CD14-positive monocyte (primary cell): ENCODE measurements around the gene NOTCH4. TPM values are rescaled to one million over a fixed set of nuclear protein-coding genes. Genes with fewer than 3 reads are reported as not detected.
"Not testable (repeated sequence)": the region's sequence is repeated elsewhere in the genome, so short reads cannot be mapped to it uniquely, and the experiment has no call there.

Experiments used
- DNase-seq, 3 donors: peaks; one replicate each; pipeline ENCODE4 v3.0.0-alpha.2; 2011 to 2022
- H2AFZ ChIP-seq: 2 replicates; pipeline ENCODE4 v1.6.0; 2012; ENCODE audit warnings: mild to moderate bottlenecking, low read depth, low read length, inconsistent platforms; ENCODE audit not compliant: insufficient read depth, poor library complexity, severe bottlenecking
- H3K27ac ChIP-seq, 2 donors: 1 replicate in 1 of 2; 2 replicates in 1 of 2; pipeline ENCODE4 v1.5.1; 2012 to 2013; ENCODE audit warnings: low read length in 2 of 2, control low read depth in 1 of 2, inconsistent platforms in 1 of 2, low read depth in 1 of 2, mild to moderate bottlenecking in 1 of 2
- H3K27me3 ChIP-seq, 2 donors: one replicate each; pipeline versions ENCODE4 v1.6.0 to v1.6.1; 2011 to 2013; ENCODE audit warnings: low read length in 2 of 2; ENCODE audit not compliant: control insufficient read depth in 2 of 2, insufficient read depth in 2 of 2
- H3K36me3 ChIP-seq, 2 donors: replicated peaks in 1 of 2; 1 replicate in 1 of 2; 2 replicates in 1 of 2; pipeline versions ENCODE4 v1.5.1 to v1.6.1; 2012 to 2013; ENCODE audit warnings: low read length in 2 of 2, control low read depth in 1 of 2, inconsistent platforms in 1 of 2, mild to moderate bottlenecking in 1 of 2; ENCODE audit not compliant: insufficient read depth in 2 of 2, control insufficient read depth in 1 of 2
- H3K4me1 ChIP-seq, 2 donors: 1 replicate in 1 of 2; 2 replicates in 1 of 2; pipeline versions ENCODE4 v1.5.1 to v1.6.1; 2012 to 2013; ENCODE audit warnings: low read length in 2 of 2, control low read depth in 1 of 2, inconsistent platforms in 1 of 2, mild to moderate bottlenecking in 1 of 2, moderate library complexity in 1 of 2; ENCODE audit not compliant: insufficient read depth in 2 of 2, control insufficient read depth in 1 of 2
- H3K4me2 ChIP-seq: replicated peaks from 2 replicates; pipeline ENCODE3; 2012; ENCODE audit warnings: low read length, moderate library complexity, mild to moderate bottlenecking; ENCODE audit not compliant: poor library complexity, severe bottlenecking; ENCODE audit errors: extremely low read depth
- H3K4me3 ChIP-seq, 3 experiments: fragments of 200-600 bp in 1 of 3; sonication (generic) in 1 of 3; replicated peaks in 1 of 3; 1 replicate in 2 of 3; 2 replicates in 1 of 3; pipeline ENCODE4 v1.5.1; 2011 to 2013; ENCODE audit warnings: low read length in 3 of 3, mild to moderate bottlenecking in 3 of 3, control low read depth in 2 of 3, low read depth in 2 of 3, inconsistent platforms in 1 of 3, moderate library complexity in 1 of 3
- H3K79me2 ChIP-seq: 2 replicates; pipeline ENCODE4 v1.6.0; 2012; ENCODE audit warnings: mild to moderate bottlenecking, control low read depth, inconsistent platforms, low read length, moderate library complexity; ENCODE audit not compliant: insufficient read depth
- H3K9ac ChIP-seq: 2 replicates; pipeline ENCODE4 v1.6.0; 2017; ENCODE audit warnings: low read length, mild to moderate bottlenecking; ENCODE audit not compliant: insufficient read depth, poor library complexity, severe bottlenecking
- H3K9me3 ChIP-seq, 2 donors: replicated peaks in 1 of 2; 1 replicate in 1 of 2; 2 replicates in 1 of 2; pipeline versions ENCODE4 v1.5.1 to v1.6.1; 2012 to 2013; ENCODE audit warnings: low read length in 2 of 2, control low read depth in 1 of 2; ENCODE audit not compliant: control insufficient read depth in 1 of 2, insufficient read depth in 1 of 2
- H4K20me1 ChIP-seq: 2 replicates; pipeline ENCODE4 v1.6.0; 2012; ENCODE audit warnings: mild to moderate bottlenecking, low read length, control low read depth, moderate library complexity; ENCODE audit not compliant: insufficient read depth
- H3K27ac Mint-ChIP-seq, 7 donors: one replicate each; pipeline ENCODE4 v1.8.0; 2020; ENCODE audit warnings: mild to moderate bottlenecking in 7 of 7, mixed read lengths in 7 of 7, moderate library complexity in 6 of 7, inconsistent platforms in 2 of 7
- H3K27me3 Mint-ChIP-seq, 3 donors: one replicate each; pipeline ENCODE4 v1.8.0; 2021 to 2022; ENCODE audit warnings: low read depth in 3 of 3, mild to moderate bottlenecking in 3 of 3, mixed read lengths in 3 of 3, moderate library complexity in 3 of 3, inconsistent platforms in 1 of 3
- H3K36me3 Mint-ChIP-seq, 2 donors: one replicate each; pipeline ENCODE4 v1.8.0; 2020; ENCODE audit warnings: mixed read lengths in 2 of 2, inconsistent platforms in 1 of 2, mild to moderate bottlenecking in 1 of 2
- H3K4me1 Mint-ChIP-seq: one replicate; pipeline ENCODE4 v1.8.0; 2020; ENCODE audit warnings: mild to moderate bottlenecking, mixed read lengths
- H3K4me3 Mint-ChIP-seq, 2 donors: one replicate each; pipeline ENCODE4 v1.8.0; 2020; ENCODE audit warnings: mild to moderate bottlenecking in 2 of 2, mixed read lengths in 2 of 2, moderate library complexity in 1 of 2
- H3K9me3 Mint-ChIP-seq, 7 donors: one replicate each; pipeline ENCODE4 v1.8.0; 2020 to 2022; ENCODE audit warnings: mixed read lengths in 7 of 7, mild to moderate bottlenecking in 6 of 7, moderate library complexity in 6 of 7, inconsistent platforms in 2 of 7
- WGBS: methylation state at CpG from one replicate; pipeline ENCODE4 v1.1.5; 2013; ENCODE audit warnings: missing lambda C conversion rate; ENCODE audit not compliant: insufficient coverage; 5-methylcytosine and 5-hydroxymethylcytosine counted together
- intact Hi-C, 2 donors: fragments of 100-400 bp; cut with micrococcal nuclease; formaldehyde crosslinking; loops; one replicate each; pipeline versions ENCODE4 v1.15.0 to v1.15.1; 2023
- polyA plus RNA-seq, 3 donors: library from polyadenylated mRNA; depleted of rRNA in 1 of 3; unstranded in 2 of 3; stranded (reverse) in 1 of 3; fragments of 300-500 nt in 2 of 3; fragments of >200 nt in 1 of 3; fragmentation: Illumina TruSeq in 2 of 3; gene quantifications; 1 replicate in 2 of 3; 2 replicates in 1 of 3; pipeline ENCODE4 v1.2.3, GENCODE V29; 2012 to 2021
- TF ChIP-seq, protein P1 (sequence below): fragments of 200-600 bp; IDR thresholded peaks from one replicate; pipeline ENCODE4 v1.8.0; 2022; ENCODE audit warnings: antibody characterized with exemption, mild to moderate bottlenecking

The NOTCH4 gene
- polyA plus RNA-seq, 3 donors: 5.2 to 8.1 (median 6.1) TPM

- Histone ChIP-seq H3K27ac (no peak overlapping the region), H3K4me1 (peaks cover 18 to 32% of the 10 kb centered on the region in 2 donors), H3K9me3 (no peaks in the 10 kb centered on the region), H3K4me3 (no peak overlapping the region), H3K4me2 (no peak overlapping the region), H3K27me3 (no peaks in the 10 kb centered on the region), H4K20me1 (no peaks in the 10 kb centered on the region), H3K9ac (no peak overlapping the region), H2AFZ (no peak overlapping the region), H3K36me3 (no peaks in the 10 kb centered on the region), H3K79me2 (no peaks in the 10 kb centered on the region)
- DNase-seq: no peak
- Mint-ChIP-seq H3K9me3 (peaks cover 0 to 6% (median 0%) of the 10 kb centered on the region in 7 donors), H3K4me1 (peaks cover 22% of the 10 kb centered on the region), H3K27ac (peak overlapping the region in 3 of 7 donors; percentile 24 to 80 (median 58)), H3K36me3 (no peaks in the 10 kb centered on the region), H3K27me3 (peaks cover 0 to 5% (median 1%) of the 10 kb centered on the region in 3 donors), H3K4me3 (no peak overlapping the region)
- TF ChIP-seq, protein P1, sequence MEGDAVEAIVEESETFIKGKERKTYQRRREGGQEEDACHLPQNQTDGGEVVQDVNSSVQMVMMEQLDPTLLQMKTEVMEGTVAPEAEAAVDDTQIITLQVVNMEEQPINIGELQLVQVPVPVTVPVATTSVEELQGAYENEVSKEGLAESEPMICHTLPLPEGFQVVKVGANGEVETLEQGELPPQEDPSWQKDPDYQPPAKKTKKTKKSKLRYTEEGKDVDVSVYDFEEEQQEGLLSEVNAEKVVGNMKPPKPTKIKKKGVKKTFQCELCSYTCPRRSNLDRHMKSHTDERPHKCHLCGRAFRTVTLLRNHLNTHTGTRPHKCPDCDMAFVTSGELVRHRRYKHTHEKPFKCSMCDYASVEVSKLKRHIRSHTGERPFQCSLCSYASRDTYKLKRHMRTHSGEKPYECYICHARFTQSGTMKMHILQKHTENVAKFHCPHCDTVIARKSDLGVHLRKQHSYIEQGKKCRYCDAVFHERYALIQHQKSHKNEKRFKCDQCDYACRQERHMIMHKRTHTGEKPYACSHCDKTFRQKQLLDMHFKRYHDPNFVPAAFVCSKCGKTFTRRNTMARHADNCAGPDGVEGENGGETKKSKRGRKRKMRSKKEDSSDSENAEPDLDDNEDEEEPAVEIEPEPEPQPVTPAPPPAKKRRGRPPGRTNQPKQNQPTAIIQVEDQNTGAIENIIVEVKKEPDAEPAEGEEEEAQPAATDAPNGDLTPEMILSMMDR: no peak
- intact Hi-C loops: no loop called here
Measured at GRCh38 chr6:32267035-32267434, 43.2 kb upstream of the NOTCH4 start.

GRCh38 chr6:32257262-32257661 is 33.4 kb upstream of the NOTCH4 start:
- peaks cover 5 to 14% (median 6%) of the 10 kb centered on the region in 3 donors for H3K27me3 Mint-ChIP-seq
- H3K27ac ChIP-seq, H3K9me3 Mint-ChIP-seq, H3K27me3 ChIP-seq, DNase-seq, H3K9ac ChIP-seq, H3K4me3 ChIP-seq, H3K36me3 Mint-ChIP-seq, H2AFZ ChIP-seq, H3K79me2 ChIP-seq, H3K27ac Mint-ChIP-seq, H4K20me1 ChIP-seq, H3K36me3 ChIP-seq, intact Hi-C loops, H3K9me3 ChIP-seq, H3K4me2 ChIP-seq, H3K4me3 Mint-ChIP-seq: not testable (repeated sequence)
- WGBS: no CpG with 5 or more reads among the region's 4 CpGs
- peaks cover 18% of the 10 kb centered on the region for H3K4me1 Mint-ChIP-seq
- H3K4me1 ChIP-seq: peaks cover 12 to 17% of the 10 kb centered on the region in 2 donors
